ENCODE measurements around the gene TPM4. TPM values are rescaled to one million over a fixed set of nuclear protein-coding genes. Genes with fewer than 3 reads are reported as not detected.

The TPM4 gene
- total RNA-seq, 2 donors from 2014 or later = 964 to 1,096 TPM

- ATAC-seq (ENCODE audit: insufficient number of reproducible peaks, low FRiP score, low read depth) = no peak
- no peaks in the 10 kb centered on the region for H3K27me3 ChIP-seq (replicated peaks; ENCODE audit: insufficient read depth)
- TF ChIP-seq, protein P1, sequence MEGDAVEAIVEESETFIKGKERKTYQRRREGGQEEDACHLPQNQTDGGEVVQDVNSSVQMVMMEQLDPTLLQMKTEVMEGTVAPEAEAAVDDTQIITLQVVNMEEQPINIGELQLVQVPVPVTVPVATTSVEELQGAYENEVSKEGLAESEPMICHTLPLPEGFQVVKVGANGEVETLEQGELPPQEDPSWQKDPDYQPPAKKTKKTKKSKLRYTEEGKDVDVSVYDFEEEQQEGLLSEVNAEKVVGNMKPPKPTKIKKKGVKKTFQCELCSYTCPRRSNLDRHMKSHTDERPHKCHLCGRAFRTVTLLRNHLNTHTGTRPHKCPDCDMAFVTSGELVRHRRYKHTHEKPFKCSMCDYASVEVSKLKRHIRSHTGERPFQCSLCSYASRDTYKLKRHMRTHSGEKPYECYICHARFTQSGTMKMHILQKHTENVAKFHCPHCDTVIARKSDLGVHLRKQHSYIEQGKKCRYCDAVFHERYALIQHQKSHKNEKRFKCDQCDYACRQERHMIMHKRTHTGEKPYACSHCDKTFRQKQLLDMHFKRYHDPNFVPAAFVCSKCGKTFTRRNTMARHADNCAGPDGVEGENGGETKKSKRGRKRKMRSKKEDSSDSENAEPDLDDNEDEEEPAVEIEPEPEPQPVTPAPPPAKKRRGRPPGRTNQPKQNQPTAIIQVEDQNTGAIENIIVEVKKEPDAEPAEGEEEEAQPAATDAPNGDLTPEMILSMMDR (IDR thresholded peaks at IDR 0.05) = no peak
- no peaks in the 10 kb centered on the region for H3K9me3 ChIP-seq
- no peaks in the 10 kb centered on the region for H3K4me1 ChIP-seq (ENCODE audit: control insufficient read depth in 1 of 2, low read depth in 2 of 2)
- no peak for DNase-seq (ENCODE audit: low spot score)
- H3K4me3 ChIP-seq = no peak overlapping the region
- no peaks in the 10 kb centered on the region for H3K36me3 ChIP-seq
- H3K27ac ChIP-seq = no peak overlapping the region
Measured at GRCh38 chr19:16034958-16035560, 41.2 kb upstream of the TPM4 start.

GRCh38 chr19:16035601-16036297 lies 40.5 kb upstream of the TPM4 start:
- Histone ChIP-seq H3K9me3 (no peaks in the 10 kb centered on the region), H3K4me1 (ENCODE audit: control insufficient read depth in 1 of 2, low read depth in 2 of 2) (no peaks in the 10 kb centered on the region), H3K27ac (no peak overlapping the region), H3K36me3 (no peaks in the 10 kb centered on the region), H3K4me3 (no peak overlapping the region), H3K27me3 (replicated peaks; ENCODE audit: insufficient read depth) (no peaks in the 10 kb centered on the region)
- ATAC-seq (ENCODE audit: insufficient number of reproducible peaks, low FRiP score, low read depth) (no peak), DNase-seq (ENCODE audit: low spot score) (no peak)
- TF ChIP-seq, protein P1 (IDR thresholded peaks at IDR 0.05) = no peak

GRCh38 chr19:16036397-16036925 lies 39.8 kb upstream of the TPM4 start:
- no peak for DNase-seq (ENCODE audit: low spot score)
- Histone ChIP-seq H3K36me3 (no peaks in the 10 kb centered on the region), H3K4me1 (ENCODE audit: control insufficient read depth in 1 of 2, low read depth in 2 of 2) (peaks cover 0 to 7% of the 10 kb centered on the region in 2 donors)

DNA sequence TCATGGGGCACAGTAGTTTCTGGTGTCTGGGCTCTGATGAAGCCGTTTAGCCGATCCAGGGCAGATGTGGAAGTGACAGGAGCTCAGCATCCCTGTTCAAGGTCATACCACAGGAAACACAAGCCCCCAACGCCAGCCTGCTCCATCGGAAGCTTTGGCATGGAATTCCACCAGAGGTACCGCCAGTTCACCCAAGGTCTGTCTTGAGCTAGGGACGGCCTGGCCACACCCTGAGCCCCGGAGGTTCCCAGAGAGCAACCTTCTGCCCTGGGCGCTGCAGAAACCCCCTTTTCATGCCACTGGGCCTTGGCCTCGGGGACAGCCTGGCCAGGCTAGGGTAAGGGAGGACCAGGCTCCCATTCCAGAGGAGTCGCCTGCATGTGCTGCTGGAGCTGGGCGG lies 39.4 kb upstream of the TPM4 start:
- H3K27me3 ChIP-seq (replicated peaks; ENCODE audit: insufficient read depth) = no peaks in the 10 kb centered on the region
- TF ChIP-seq, protein P1 (IDR thresholded peaks at IDR 0.05) = no peak
- H3K36me3 ChIP-seq = no peaks in the 10 kb centered on the region
- H3K27ac ChIP-seq = no peak overlapping the region
- no peak for ATAC-seq (ENCODE audit: insufficient number of reproducible peaks, low FRiP score, low read depth)
- H3K4me1 ChIP-seq (ENCODE audit: control insufficient read depth in 1 of 2, low read depth in 2 of 2) = peaks cover 0 to 12% of the 10 kb centered on the region in 2 donors
- DNase-seq (ENCODE audit: low spot score) = no peak
- H3K4me3 ChIP-seq = no peak overlapping the region
- H3K9me3 ChIP-seq = no peaks in the 10 kb centered on the region

More at GRCh38 chr19:16036397-16036925, 39.8 kb upstream of the TPM4 start:
- Histone ChIP-seq H3K27me3 (replicated peaks; ENCODE audit: insufficient read depth) (no peaks in the 10 kb centered on the region), H3K4me3 (no peak overlapping the region), H3K9me3 (no peaks in the 10 kb centered on the region), H3K27ac (no peak overlapping the region)
- no peak for ATAC-seq (ENCODE audit: insufficient number of reproducible peaks, low FRiP score, low read depth)
- TF ChIP-seq, protein P1 (IDR thresholded peaks at IDR 0.05) = no peak

GRCh38 chr19:16037424-16038195 lies 38.7 kb upstream of the TPM4 start:
- H3K27ac ChIP-seq = no peak overlapping the region
- DNase-seq (ENCODE audit: low spot score) (no peak), ATAC-seq (ENCODE audit: insufficient number of reproducible peaks, low FRiP score, low read depth) (no peak)
- peaks cover 0 to 13% of the 10 kb centered on the region in 2 donors for H3K4me1 ChIP-seq (ENCODE audit: control insufficient read depth in 1 of 2, low read depth in 2 of 2)
- TF ChIP-seq, protein P1 (IDR thresholded peaks at IDR 0.05) = no peak
- no peaks in the 10 kb centered on the region for H3K27me3 ChIP-seq (replicated peaks; ENCODE audit: insufficient read depth)
- no peaks in the 10 kb centered on the region for H3K9me3 ChIP-seq
- H3K36me3 ChIP-seq = no peaks in the 10 kb centered on the region
- H3K4me3 ChIP-seq = no peak overlapping the region
